ENCODE data around the gene DRC7. TPM values are rescaled to one million over a fixed set of nuclear protein-coding genes. Genes with fewer than 3 reads are reported as not detected.

Gene DRC7
- total and polyA plus RNA-seq, 7 donors: not detected

- Histone ChIP-seq H3K9me3 (no peaks in the 10 kb centered on the region), H3K36me3 (ENCODE audit: insufficient read depth in 1 of 2, low read depth in 1 of 2) (no peaks in the 10 kb centered on the region), H3K27ac (no peak overlapping the region), H3K4me1 (no peaks in the 10 kb centered on the region), H3K27me3 (ENCODE audit: insufficient read depth in 3 of 3, low read length in 2 of 3) (peaks cover 0 to 2% (median 0%) of the 10 kb centered on the region in 3 donors), H3K4me3 (no peak overlapping the region)
- WGBS, 3 donors: 79 to 87% (median 83%) methylated on average over 18 of the region's 18 CpGs
- DNase-seq (no peak), ATAC-seq (no peak)
- intact Hi-C loops (cut with DNase I): no loop called here
- TF ChIP-seq CTCF (IDR thresholded peaks at IDR 0.05): no peak
Observed at GRCh38 chr16:57683636-57684545, 10.7 kb upstream of the DRC7 start.

- Histone ChIP-seq H3K9me3 (no peaks in the 10 kb centered on the region), H3K27ac (no peak overlapping the region), H3K27me3 (ENCODE audit: insufficient read depth in 3 of 3, low read length in 2 of 3) (peaks cover 0 to 5% (median 3%) of the 10 kb centered on the region in 3 donors), H3K4me3 (no peak overlapping the region), H3K36me3 (ENCODE audit: insufficient read depth in 1 of 2, low read depth in 1 of 2) (no peaks in the 10 kb centered on the region), H3K4me1 (no peaks in the 10 kb centered on the region)
- DNase-seq (no peak), ATAC-seq (peak in 1 of 4 donors; percentile 25)
- TF ChIP-seq CTCF (IDR thresholded peaks at IDR 0.05): no peak
- 92 to 95% (median 94%) methylated on average over 8 of the region's 8 CpGs for WGBS, 3 donors
- intact Hi-C loops (cut with DNase I): no loop called here
Observed at GRCh38 chr16:57684626-57685358, 9.8 kb upstream of the DRC7 start.

- no peak overlapping the region for H3K4me3 ChIP-seq
- peaks cover 0 to 5% (median 4%) of the 10 kb centered on the region in 3 donors for H3K27me3 ChIP-seq (ENCODE audit: insufficient read depth in 3 of 3, low read length in 2 of 3)
- no peaks in the 10 kb centered on the region for H3K4me1 ChIP-seq
- no peak overlapping the region for H3K27ac ChIP-seq
- intact Hi-C loops (cut with DNase I): no loop called here
- no peaks in the 10 kb centered on the region for H3K36me3 ChIP-seq (ENCODE audit: insufficient read depth in 1 of 2, low read depth in 1 of 2)
- TF ChIP-seq CTCF (IDR thresholded peaks at IDR 0.05): no peak
- H3K9me3 ChIP-seq: no peaks in the 10 kb centered on the region
- no peak for DNase-seq
- WGBS, 3 donors: 83 to 86% (median 84%) methylated on average over 11 of the region's 11 CpGs
- no peak for ATAC-seq
Observed at GRCh38 chr16:57685633-57686032, 9.0 kb upstream of the DRC7 start.

- TF ChIP-seq CTCF (IDR thresholded peaks at IDR 0.05): no peak
- no peak overlapping the region for H3K27ac ChIP-seq
- H3K4me3 ChIP-seq: no peak overlapping the region
- intact Hi-C loops (cut with DNase I): no loop called here
- H3K36me3 ChIP-seq (ENCODE audit: insufficient read depth in 1 of 2, low read depth in 1 of 2): no peaks in the 10 kb centered on the region
- ATAC-seq (no peak), DNase-seq (no peak)
- no peaks in the 10 kb centered on the region for H3K9me3 ChIP-seq
- no peaks in the 10 kb centered on the region for H3K4me1 ChIP-seq
- H3K27me3 ChIP-seq (ENCODE audit: insufficient read depth in 3 of 3, low read length in 2 of 3): peaks cover 0 to 5% (median 4%) of the 10 kb centered on the region in 3 donors
- 64 to 90% (median 85%) methylated on average over 4 of the region's 4 CpGs for WGBS, 3 donors
Observed at GRCh38 chr16:57686577-57686976, 8.0 kb upstream of the DRC7 start.

Data from psoas muscle (tissue), 8 donors.